MCF 10A (cell line): Measurements from ENCODE around the gene KIF5A. TPM values are rescaled to one million over a fixed set of nuclear protein-coding genes. Genes with fewer than 3 reads are reported as not detected.

Experiments
- BruUV-seq: library from RNA; stranded (reverse); fragments of 400-500 nt; replicated peaks from 2 replicates; lab custom pipeline; 2021; lab: Mats Ljungman, UMichigan
- CTCF ChIA-PET: fragments of 300-600 bp; sonication (Branson Sonifier 250); formaldehyde crosslinking; extraction: SDS; loops from one replicate; lab custom pipeline; 2021; ENCODE audit warnings: antibody characterized with exemption, inconsistent platforms; lab: Yijun Ruan, JAX
- POLR2A ChIA-PET: fragments of 300-600, 350-650 bp; sonication (Branson Sonifier 250); formaldehyde crosslinking; extraction: SDS; loops from one replicate; lab custom pipeline; 2020; ENCODE audit warnings: antibody characterized with exemption, inconsistent platforms; lab: Yijun Ruan, JAX
- DNase-seq: peaks from one replicate; pipeline ENCODE4 v3.0.0-alpha.2; 2018; ENCODE audit not compliant: unreplicated experiment
- H3K27ac Mint-ChIP-seq: one replicate; pipeline ENCODE4 v1.8.0; 2022; ENCODE audit warnings: mild to moderate bottlenecking, low read depth, mixed read lengths; ENCODE audit not compliant: unreplicated experiment
- H3K27me3 Mint-ChIP-seq: one replicate; pipeline ENCODE4 v1.8.0; 2022; ENCODE audit warnings: mixed read lengths; ENCODE audit not compliant: insufficient read depth, unreplicated experiment
- H3K36me3 Mint-ChIP-seq: one replicate; pipeline ENCODE4 v1.8.0; 2022; ENCODE audit warnings: mild to moderate bottlenecking, moderate library complexity, mixed read lengths; ENCODE audit not compliant: insufficient read depth, unreplicated experiment
- H3K4me1 Mint-ChIP-seq: one replicate; pipeline ENCODE4 v1.8.0; 2022; ENCODE audit warnings: mixed read lengths; ENCODE audit not compliant: insufficient read depth, unreplicated experiment
- H3K4me3 Mint-ChIP-seq: one replicate; pipeline ENCODE4 v1.8.0; 2022; ENCODE audit warnings: mild to moderate bottlenecking, moderate library complexity, mixed read lengths; ENCODE audit not compliant: unreplicated experiment
- H3K9me3 Mint-ChIP-seq: one replicate; pipeline ENCODE4 v1.8.0; 2022; ENCODE audit warnings: mixed read lengths; ENCODE audit not compliant: unreplicated experiment
- CTCF ChIP-seq: fragments of 200-600 bp; IDR thresholded peaks from one replicate; pipeline ENCODE4 v1.8.0; 2022; ENCODE audit warnings: antibody characterized with exemption, mild to moderate bottlenecking; ENCODE audit not compliant: unreplicated experiment
- intact Hi-C: fragments of 100-400 bp; cut with micrococcal nuclease; formaldehyde crosslinking; loops from 2 replicates; pipeline ENCODE4 v1.14.1; 2022
- total RNA-seq: library from RNA; stranded (reverse); gene quantifications from 2 replicates; pipeline ENCODE4 v1.2.3, GENCODE V29; 2022

The KIF5A gene
- total RNA-seq, 1 experiment from 2014 or later: 0.56 TPM

- Mint-ChIP-seq H3K27ac (peak within 1 kb of the TSS; percentile 86), H3K36me3 (peaks cover 12% of the 10 kb centered on the region), H3K27me3 (no peaks in the 10 kb centered on the region), H3K4me3 (peak within 1 kb of the TSS; percentile 89), H3K9me3 (no peaks in the 10 kb centered on the region), H3K4me1 (peaks cover 16% of the 10 kb centered on the region)
- no peak for TF ChIP-seq CTCF
- intact Hi-C loops: no loop called here
- POLR2A ChIA-PET: interaction anchor here (0.6 to 3.2 kb wide), 26 partner anchors 8 to 297 kb away, joined by 3 to 22 read pairs (median 4); partner anchors contain the start of genes CDK4, DCTN2, DDIT3 and MBD6
- CTCF ChIA-PET: interaction anchor here (0.6 to 3.7 kb wide), 9 partner anchors 7 to 189 kb away, joined by 3 to 30 read pairs (median 4); partner anchors contain the start of gene B4GALNT1
- DNase-seq: peak; percentile 87
- no TSS peak for BruUV-seq
Measured at GRCh38 chr12:57590864-57591781, 41.3 kb downstream of the KIF5A start, which contains the start of gene PIP4K2C. Gene PIP4K2C (plus strand): TSS chr12:57591192. CDS start chr12:57591290, 98 bp downstream.

- POLR2A ChIA-PET: interaction anchor here (0.6 to 3.2 kb wide), 20 partner anchors 9 to 182 kb away, joined by 3 to 22 read pairs (median 6); partner anchors contain the start of genes DCTN2, DDIT3, MBD6 and OS9
- no peak for TF ChIP-seq CTCF
Measured at GRCh38 chr12:57591782-57592325, 42.0 kb downstream of the KIF5A start.

GRCh38 chr12:57592551-57593165 is 42.8 kb downstream of the KIF5A start:
- no peaks in the 10 kb centered on the region for H3K27me3 Mint-ChIP-seq
- H3K9me3 Mint-ChIP-seq: no peaks in the 10 kb centered on the region
- POLR2A ChIA-PET: interaction anchor here (1.1 to 3.2 kb wide), 9 partner anchors 9 to 101 kb away, joined by 3 to 22 read pairs (median 10); partner anchors contain the start of genes DCTN2, DDIT3, MBD6 and OS9
- no TSS peak for BruUV-seq
- DNase-seq: no peak
- H3K27ac Mint-ChIP-seq: no peak overlapping the region
- CTCF ChIA-PET: interaction anchor here (0.6 to 3.7 kb wide), 7 partner anchors 9 to 129 kb away, joined by 3 to 30 read pairs (median 3); no protein-coding TSS in a partner anchor
- intact Hi-C loops: no loop called here
- H3K36me3 Mint-ChIP-seq: peaks cover 26% of the 10 kb centered on the region
- H3K4me1 Mint-ChIP-seq: peaks cover 16% of the 10 kb centered on the region
- TF ChIP-seq CTCF: no peak
- H3K4me3 Mint-ChIP-seq: peak overlapping the region; percentile 89

More at GRCh38 chr12:57591782-57592325, 42.0 kb downstream of the KIF5A start:
- H3K27me3 Mint-ChIP-seq: no peaks in the 10 kb centered on the region
- intact Hi-C loops: no loop called here
- H3K27ac Mint-ChIP-seq: peak overlapping the region; percentile 86
- H3K4me1 Mint-ChIP-seq: peaks cover 16% of the 10 kb centered on the region
- CTCF ChIA-PET: interaction anchor here (0.6 to 3.7 kb wide), 9 partner anchors 8 to 128 kb away, joined by 3 to 30 read pairs (median 4); partner anchors contain the start of gene B4GALNT1
- peaks cover 20% of the 10 kb centered on the region for H3K36me3 Mint-ChIP-seq
- TSS peak; percentile 43 for BruUV-seq
- H3K4me3 Mint-ChIP-seq: peak overlapping the region; percentile 89
- H3K9me3 Mint-ChIP-seq: no peaks in the 10 kb centered on the region
- DNase-seq: no peak
